ENCODE data around the gene ARFGAP1.

The ARFGAP1 gene

GRCh38 chr20:63261060-63261794 lies 11.4 kb upstream of the ARFGAP1 start:
- no peak for DNase-seq

- DNase-seq: no peak
These were observed 10.7 kb upstream of the ARFGAP1 start for GRCh38 chr20:63261795-63262528.

DNA sequence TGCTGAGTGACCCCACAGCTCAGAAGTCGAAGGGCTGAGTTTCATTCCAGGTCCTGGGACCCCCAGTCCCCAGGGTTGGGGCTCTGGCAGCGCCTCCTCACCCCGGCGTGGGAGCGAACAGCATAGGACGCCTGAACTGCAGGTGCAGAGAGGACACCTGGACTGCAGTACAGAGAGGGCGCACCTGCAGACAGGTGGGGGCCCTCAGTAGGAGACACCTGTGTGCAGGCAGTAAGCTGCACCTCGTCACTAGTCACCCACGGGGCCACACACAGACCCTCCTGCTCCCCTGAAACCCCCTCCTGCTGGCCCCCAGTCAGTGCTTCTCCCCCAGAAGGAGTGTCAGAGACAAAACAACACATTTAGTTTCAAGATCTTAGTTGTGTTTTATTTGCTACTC lies 9.8 kb upstream of the ARFGAP1 start:
- DNase-seq: no peak

- no peak for DNase-seq
These were observed 8.6 kb upstream of the ARFGAP1 start for GRCh38 chr20:63264000-63264399.

- no peak for DNase-seq
These were observed 8.1 kb upstream of the ARFGAP1 start for GRCh38 chr20:63264519-63264918.

DNA sequence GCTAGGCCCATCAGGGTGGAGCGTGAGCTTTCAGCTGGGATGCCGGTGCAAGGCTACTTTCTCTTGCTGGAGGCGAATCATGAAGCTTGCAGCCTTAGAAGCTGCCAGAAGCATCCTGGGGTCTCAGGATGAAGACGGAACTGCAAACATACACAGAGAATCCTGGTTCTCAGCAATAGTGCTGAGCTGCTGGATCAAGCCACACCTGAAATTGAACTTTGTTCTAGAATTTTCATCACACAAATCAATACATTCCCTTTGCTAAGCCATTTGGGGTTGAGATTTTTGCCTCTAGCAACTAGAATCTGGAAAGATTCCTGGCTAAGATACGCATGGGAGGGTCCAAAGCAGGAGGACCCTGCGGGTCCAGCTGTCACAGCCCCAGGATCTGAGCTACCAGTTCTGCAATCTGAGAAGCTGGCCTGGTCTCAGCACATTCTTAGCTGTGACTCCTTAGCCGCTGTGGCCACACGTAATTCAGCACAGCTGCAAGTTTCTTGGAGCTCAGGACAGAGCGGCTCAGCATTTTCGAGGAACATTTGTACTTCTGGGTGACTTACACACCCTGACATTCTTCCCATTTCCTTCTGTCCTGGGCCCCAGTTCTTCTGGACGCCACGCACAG lies 6.6 kb upstream of the ARFGAP1 start:
- DNase-seq: no peak

- DNase-seq: no peak
These were observed 4.9 kb upstream of the ARFGAP1 start for GRCh38 chr20:63267691-63268090.

GRCh38 chr20:63268256-63268655 lies 4.4 kb upstream of the ARFGAP1 start:
- no peak for DNase-seq

DNA sequence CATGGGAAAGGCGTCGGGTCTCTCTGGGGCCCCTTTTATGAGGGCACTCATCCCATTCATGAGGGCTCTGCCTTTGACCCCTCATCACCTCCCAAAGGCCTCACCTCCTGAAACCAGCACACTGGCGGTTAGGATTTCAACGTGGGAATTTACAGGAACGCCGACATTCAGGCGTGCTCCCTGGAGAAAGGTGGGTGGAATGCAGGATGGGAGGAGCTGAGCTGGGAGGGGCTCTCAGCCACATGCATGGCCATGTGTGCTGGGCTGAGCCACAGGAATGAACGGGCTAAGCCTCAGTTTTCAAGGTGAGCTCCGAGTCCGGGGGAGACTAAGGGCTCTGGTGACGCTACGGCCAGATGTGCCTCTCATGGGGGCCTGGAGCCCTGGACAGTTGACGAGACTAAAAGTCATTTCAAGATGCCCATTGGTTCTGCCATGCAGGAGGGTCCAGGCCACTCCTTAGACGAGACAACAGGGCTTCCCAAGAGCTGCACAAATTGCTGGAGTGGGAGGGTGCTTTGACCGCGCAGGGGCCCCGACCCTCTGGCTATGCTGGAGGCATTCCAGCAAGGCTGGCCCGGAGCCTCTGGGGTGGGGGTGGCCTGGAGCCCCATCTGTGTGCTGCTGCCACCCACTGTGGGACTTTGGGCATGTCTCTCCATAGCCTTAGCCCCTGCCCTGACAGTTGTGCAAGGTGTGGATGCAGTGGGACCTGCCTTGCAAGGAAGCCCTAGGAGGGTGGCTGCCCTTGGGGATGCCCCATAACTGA lies 3.8 kb upstream of the ARFGAP1 start:
- DNase-seq: no peak

DNA sequence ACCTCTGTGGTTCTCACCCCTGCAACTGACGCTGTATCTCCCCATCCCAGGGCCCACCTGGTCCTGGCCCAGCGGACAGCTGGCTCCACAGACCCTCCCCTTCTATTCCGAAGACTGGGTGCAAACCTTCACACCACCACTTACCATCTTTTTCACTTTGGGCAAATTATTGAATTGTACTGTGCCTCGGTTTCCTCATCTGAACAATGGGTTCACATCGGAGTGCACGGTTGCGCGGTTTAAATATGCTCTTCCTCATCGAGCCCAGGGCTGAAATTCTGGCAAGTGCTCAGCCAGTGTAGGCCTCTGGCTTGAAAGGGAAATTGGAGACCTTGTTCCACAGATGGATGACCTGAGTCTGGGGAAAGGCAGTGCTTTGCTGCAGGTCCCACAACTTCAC lies 2.9 kb upstream of the ARFGAP1 start:
- no peak for DNase-seq

- DNase-seq: no peak
These were observed 1.8 kb upstream of the ARFGAP1 start for GRCh38 chr20:63270606-63271325.

DNA sequence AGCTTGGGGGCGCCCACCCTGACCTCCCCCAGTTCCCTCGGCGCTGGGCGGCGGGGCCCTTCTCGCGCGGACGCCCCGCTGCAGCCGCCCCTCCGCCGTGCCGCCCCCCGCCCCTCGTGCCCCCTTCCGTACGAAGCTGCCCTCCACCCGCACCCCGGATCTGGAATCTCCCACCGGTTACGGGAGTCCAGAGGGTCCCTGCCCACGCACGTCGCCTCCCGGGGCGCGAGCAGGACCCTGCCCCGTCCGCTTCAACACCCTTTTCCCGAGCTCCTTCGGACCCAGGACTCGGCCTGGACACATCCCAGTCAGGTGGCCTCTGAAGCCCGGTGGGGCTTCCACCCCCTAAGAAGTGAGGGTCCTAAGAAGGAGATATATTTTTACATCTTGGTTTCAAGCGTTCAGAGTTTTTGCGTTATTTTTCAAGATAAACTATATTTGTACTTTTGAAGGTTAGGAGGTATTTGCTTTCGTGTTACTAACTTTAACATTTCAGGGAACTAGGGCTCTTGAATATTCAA lies 506 bp downstream of the ARFGAP1 start:
- no peak for DNase-seq

DNA sequence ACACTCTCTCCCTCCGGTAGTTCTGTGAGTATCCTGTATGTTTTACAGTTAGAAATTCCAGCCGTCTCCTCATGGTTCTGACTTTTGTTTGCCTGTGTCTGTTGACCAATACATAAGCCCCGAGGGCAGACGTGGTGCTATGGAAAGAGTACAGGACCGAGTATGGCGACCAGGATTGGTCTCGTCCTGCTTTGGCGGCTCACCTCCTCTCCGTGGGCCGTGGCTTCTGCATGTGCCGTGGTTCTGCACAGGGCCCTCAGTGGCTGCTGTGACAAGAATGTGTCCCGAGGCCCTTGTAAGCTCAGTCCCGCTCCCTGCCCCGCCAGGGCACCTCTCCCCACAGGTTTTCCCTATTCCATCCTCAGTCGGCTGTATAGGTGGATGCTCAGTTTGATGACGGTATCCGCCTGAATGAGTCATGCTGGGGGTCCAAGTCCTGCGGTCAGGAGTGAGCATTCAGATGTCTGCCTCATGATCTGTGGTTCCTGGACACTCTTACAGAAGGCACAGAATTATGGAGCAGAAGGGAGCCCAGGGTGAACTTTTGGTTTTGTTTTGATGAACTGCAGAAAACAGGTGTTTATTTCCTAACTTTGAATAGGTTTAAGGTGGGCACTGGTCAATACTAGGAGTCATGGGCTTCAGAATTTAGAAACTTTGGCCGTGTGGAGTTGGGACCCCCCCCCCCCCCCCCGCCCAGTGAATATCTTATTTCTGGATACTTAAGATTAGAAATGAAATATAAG lies 1.2 kb downstream of the ARFGAP1 start:
- DNase-seq: no peak

GRCh38 chr20:63274381-63275228 lies 2.0 kb downstream of the ARFGAP1 start:
- no peak for DNase-seq

- DNase-seq: no peak
These were observed 3.2 kb downstream of the ARFGAP1 start for GRCh38 chr20:63275825-63276224.

DNA sequence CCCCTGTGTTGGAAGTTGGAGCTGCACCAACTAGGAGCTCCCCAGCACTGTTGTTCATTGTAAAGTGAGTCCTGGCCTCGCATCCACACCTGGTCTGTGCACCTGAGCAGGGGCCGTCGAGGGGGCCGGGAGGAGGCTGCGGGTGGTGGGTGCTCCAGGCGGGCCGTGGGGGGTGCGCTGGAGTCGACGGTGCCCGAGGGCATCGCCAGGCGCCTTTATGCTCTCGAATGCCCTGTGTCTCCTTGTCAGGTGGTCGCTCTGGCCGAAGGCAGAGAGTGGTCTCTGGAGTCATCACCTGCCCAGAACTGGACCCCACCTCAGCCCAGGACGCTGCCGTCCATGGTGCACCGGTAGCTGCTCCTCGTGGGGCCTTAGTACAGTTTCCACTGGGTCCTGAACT lies 4.3 kb downstream of the ARFGAP1 start:
- no peak for DNase-seq

GRCh38 chr20:63277466-63278272 lies 5.1 kb downstream of the ARFGAP1 start:
- no peak for DNase-seq

DNA sequence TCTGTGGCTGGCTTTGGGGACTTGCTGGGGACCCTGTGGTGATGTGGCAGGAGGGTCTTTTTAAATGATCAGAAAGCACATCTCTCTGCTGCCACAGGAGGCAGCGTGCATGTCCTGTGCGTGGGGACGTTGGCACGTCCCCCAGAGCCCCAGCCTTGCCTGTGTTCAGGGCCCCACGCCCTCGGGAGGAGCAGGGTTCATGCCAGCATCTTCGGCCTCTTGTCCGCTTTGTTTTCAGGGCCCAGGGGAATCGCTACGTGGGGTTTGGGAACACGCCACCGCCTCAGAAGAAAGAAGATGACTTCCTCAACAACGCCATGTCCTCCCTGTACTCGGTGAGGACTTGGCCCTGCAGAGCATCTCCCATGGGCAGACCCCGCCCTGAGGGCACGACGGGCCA lies 6.0 kb downstream of the ARFGAP1 start:
- DNase-seq: no peak

DNA sequence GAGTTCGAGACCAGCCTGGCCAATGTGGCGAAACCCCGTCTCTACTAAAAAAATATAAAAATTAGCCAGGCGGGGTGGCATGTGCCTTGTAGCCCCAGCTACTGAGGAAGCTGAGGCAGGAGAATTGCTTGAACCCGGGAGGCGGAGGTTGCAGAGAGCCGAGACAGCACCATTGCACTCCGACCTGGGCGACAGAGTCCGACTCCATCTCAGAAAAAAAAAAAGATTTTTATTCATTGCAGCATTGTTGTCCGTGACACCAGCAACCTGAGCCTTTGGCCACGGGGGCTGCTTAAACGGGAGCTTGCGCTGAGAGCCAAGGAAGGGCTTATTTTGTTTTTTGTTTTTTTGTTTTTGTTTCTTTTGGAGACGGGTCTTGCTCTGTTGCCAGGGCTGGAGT lies 7.3 kb downstream of the ARFGAP1 start:
- DNase-seq: no peak

DNA sequence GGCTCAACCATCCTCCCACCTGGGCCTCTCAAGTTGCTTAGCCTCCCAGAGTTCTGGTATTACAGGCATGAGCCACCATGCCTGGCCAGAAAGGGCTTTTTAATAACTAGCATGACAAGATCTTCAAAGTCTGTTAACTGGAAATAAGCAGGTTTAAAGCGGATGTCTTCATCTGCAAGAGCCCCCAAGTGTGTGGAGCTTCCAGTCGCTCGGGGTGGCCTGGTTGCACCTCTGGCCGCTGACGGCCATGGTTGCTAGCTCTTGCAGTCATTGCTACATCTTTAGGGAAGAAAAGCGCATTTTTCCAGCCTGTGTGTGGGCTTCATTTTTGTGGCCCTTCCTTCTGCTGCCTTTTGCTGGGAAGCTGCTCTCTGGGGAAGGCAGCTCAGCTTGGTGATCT lies 7.8 kb downstream of the ARFGAP1 start:
- DNase-seq: no peak
